HG03196 (cell line): ENCODE measurements around the gene ARMC3.
"Not testable (repeated sequence)": the region's sequence is repeated elsewhere in the genome, so short reads cannot be mapped to it uniquely, and the experiment has no call there.

ENCODE experiments used
- ATAC-seq: cut with Tn5 transposase; IDR thresholded peaks from one replicate; pipeline ENCODE4 v1.9.1; 2021; ENCODE audit not compliant: unreplicated experiment

Gene ARMC3

DNA sequence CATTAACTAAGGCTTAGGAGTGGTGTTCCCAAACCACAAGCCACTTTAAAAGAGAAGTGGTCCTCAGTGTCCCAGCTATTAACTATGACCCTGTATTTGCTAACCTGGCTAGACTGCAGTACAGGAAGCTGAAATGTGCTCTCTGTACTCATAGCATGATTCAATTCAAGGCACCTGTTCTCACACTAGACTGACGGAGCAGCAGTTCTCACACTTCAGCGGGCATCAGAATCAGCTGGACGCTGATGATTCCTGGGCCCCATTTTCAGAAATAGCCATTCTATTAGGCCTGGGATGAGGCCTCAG, 143.0 kb downstream of the ARMC3 start:
- ATAC-seq: no peak

DNA sequence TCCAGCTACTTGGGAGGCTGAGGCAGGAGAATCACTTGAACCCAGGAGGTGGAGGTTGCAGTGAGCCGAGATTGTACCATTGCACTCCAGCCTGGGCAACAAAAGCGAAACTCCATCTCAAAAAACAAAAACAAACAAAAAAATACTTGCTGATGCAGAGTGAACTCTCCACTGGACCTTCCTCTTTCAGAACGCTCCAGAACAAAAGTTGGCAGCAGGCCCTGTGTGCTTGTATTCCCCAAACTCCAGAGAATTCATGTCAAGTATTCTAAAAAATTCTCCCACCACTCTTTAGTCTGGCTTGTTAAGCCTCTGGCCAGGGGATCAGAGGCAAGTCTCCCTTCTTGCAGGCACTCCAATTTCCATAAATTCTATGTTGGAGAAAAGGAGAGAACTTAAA, 144.7 kb downstream of the ARMC3 start:
- ATAC-seq: not testable (repeated sequence)

DNA sequence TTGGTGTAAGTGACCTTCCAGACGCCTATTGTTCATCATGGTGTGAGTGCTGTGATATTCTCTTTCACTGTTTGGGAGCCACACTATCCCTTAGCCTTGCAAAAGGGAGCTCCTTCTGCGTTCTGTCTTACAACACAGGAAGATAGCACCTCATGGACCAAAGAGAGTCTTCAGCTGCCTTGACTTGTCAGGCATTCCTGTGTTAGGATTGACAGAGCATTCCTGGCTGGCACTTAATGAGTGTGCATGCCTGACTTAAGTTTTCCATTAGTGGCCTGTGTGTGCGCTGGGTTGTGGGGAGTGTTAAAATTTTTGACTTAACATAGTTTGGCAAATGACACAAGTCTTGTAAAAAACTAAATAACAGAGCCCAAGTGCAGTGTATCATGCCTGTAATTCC, 145.7 kb downstream of the ARMC3 start:
- ATAC-seq: no peak

- no peak for ATAC-seq
Measured at GRCh38 chr10:23075672-23076071, 147.8 kb downstream of the ARMC3 start.

- no peak for ATAC-seq
Measured at GRCh38 chr10:23078114-23078513, 150.3 kb downstream of the ARMC3 start.

GRCh38 chr10:23079700-23080099, 151.8 kb downstream of the ARMC3 start:
- no peak for ATAC-seq

GRCh38 chr10:23080262-23080661, 152.4 kb downstream of the ARMC3 start:
- no peak for ATAC-seq

GRCh38 chr10:23081221-23081750, 153.4 kb downstream of the ARMC3 start:
- no peak for ATAC-seq

DNA sequence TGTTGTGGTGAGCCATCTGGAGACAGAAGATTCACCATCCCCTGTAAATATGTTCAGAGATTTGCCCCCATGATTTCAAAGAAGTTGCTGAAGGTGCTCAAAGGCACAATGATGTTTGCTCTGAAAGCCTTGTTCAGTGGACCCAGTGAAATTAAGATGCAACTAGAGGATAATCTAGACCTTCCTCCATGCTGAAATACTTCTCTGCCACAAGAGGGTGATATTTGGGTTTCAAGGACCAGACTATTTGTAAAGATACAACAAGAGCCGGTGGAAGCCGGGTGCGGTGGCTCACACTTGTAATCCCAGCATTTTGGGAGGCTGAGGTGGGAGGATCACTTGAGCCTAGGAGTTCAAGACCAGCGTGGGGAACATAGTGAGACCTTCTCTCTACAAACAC, 154.0 kb downstream of the ARMC3 start:
- no peak for ATAC-seq
